Measurements from ENCODE around the gene LACC1.

The LACC1 gene

GRCh38 chr13:43894438-43894837 is 14.7 kb downstream of the LACC1 start:
- no peak for DNase-seq

DNA sequence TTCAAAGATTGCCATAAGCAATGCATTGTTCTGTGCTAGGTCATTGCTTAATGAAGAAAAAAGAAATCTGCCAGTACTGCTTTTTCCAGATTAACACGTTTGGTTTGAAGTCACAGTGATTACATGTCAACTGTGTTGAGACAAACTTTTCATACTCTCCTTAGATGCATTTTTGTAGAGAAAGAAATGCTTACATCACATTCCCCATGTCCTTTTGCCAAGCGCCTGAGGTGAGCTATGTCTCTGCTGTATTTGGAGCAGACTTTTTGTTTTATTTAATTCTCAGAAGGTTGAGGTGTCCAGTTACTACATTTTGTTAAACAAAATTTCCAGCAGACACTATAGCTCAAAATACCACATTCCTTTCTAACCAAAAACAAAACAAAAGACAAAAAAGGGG is 16.2 kb downstream of the LACC1 start:
- no peak for DNase-seq

DNA sequence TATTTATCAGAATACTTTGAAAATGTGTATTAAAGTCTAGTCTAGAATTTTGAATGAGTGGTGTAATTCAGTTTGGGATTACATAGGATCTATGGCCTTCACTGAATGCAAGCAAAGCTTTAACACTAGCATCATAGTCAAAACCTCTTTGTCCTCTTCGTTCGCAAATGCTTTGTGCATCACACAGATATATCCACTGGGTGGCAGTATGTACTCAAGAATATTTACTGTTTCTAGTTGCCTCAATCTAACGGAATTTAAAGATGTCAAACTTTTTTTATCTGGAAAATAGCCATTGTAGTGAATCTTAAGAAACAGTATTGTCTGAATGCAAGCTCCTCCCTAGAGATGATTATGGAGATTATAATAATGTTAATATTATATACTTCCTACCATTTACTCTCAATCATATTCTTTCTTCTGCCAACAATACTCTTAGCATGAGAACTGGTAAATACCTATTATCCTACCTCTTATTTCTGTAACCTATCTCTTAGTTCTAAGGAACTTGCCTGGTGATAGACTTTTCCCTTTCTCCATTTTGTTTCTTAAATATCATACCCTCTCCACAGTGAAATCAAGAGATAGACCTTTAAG is 25.8 kb downstream of the LACC1 start:
- DNase-seq = peak; percentile 53

DNA sequence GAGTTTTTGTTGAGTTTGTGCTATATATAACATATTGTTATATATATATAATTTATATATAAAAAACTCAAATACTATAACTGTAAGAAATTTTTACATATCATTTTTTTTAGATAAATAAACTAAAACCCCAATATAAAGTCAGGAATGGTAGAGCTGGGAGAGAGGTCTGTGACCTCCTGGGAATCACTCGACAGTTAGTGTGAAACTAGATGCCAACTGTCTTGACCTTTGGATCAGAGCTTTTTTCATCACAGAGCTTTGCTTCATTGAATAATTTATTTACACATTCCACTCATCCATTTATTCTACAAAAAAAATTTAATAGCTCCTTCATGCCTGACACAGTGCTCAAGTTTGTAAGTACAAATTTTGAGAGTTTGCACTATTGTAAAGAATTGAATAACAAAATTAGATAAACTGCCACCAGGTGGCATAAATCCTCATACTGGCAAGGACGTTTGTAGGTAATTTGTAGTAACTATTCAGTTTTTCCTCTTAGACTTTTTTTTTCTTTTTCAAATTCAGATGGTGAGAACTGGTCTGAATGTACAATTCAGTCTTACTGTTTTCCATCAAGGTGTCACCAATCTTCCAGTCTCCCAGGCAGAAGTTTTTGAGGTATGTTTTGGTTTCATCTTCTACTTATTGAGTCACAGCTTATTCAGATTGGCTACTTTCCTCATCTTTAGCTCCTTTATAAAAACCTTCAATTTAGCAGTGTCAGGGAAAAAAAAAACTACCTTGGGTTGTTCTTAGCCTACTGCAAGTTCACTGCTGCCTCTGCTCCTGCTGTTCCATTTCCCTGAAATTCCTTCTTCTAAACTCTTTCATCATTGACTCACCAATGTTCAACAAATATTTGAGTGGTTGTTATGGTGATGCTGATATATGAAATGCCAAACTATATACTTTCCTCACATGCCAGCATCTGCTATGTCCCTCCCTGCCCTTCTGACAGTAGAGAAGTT is 28.7 kb downstream of the LACC1 start:
- peak; percentile 27 for DNase-seq

GRCh38 chr13:43910856-43911255 is 31.2 kb downstream of the LACC1 start:
- DNase-seq = no peak

DNA sequence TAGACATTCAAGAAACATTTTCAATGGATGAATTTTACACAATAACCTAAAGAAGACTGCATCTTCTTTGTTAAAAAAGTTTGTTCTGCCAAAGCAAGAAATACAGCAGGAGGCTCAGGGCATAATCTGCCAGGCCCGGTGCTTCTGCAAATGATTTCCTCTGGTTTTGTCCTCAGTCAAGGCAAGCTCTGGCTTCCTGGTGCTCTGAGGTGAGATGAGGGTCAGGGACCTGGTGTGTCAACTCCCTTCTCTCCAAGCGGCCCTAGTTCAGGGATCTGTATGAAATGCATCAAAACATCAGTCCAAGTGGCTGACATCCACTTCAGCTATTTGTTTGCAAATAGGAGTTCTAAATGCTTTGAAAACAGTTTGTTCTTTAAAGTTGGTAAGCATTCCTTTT is 31.6 kb downstream of the LACC1 start:
- peak; percentile 73 for DNase-seq

- DNase-seq = no peak
Measured at GRCh38 chr13:43911871-43912270, 32.2 kb downstream of the LACC1 start.

DNA sequence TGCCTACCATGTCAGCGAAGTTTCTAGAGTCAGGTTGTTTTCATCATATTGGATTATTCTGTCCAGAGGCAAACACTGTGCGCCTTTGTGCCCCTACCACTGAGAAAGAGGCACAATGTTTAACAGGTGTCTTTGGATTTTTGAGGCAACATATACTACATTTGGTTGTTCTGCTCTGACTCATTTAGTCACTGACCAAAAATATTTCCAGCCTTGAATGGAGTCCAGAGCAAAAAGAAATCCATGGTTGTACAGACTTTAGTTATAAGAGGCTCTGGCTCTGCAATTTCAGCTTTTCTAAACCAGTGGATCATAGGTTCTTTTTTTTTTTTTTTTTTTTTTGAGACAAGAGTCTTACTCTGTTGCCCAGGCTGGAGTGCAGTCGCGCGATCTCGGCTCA is 35.7 kb downstream of the LACC1 start:
- DNase-seq = no peak

DNA sequence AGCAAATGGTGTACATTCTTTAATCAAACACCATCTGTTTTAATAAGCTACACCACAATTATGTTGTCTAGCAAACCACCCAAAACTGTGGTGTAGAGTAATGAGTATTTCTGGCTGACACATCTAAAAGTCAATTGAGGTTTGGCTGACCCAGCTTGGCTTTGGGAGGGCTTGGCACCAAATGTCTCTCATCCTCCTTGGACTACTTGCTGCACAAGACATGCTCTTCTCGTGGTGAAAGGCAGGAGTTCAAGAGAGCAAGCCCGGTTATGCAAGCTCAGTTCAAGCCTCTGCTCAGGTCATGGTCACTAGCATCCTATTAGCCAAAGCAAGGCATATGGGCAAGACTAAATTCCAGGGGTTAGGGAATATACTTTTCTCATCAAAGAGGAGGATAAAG is 37.1 kb downstream of the LACC1 start:
- no peak for DNase-seq

DNA sequence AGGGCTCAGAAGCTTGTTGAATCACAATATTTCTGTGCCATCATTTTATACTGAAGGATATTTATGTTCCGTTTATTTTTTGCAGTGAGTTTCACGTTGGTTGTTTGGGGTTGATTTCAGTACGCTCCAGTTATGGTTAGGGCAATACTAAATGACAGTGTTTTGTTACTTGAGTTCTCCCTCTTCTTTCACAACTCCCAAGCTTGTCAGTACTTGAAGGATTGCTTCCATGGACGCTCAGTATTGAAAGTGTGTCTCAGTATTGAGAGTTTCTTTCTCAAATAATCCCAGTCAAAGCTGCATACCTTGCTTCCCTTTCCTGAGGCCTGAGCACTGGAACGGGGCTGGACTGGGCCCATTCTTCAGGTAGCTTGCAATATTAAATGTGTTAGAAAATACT is 38.9 kb downstream of the LACC1 start:
- DNase-seq = no peak

DNA sequence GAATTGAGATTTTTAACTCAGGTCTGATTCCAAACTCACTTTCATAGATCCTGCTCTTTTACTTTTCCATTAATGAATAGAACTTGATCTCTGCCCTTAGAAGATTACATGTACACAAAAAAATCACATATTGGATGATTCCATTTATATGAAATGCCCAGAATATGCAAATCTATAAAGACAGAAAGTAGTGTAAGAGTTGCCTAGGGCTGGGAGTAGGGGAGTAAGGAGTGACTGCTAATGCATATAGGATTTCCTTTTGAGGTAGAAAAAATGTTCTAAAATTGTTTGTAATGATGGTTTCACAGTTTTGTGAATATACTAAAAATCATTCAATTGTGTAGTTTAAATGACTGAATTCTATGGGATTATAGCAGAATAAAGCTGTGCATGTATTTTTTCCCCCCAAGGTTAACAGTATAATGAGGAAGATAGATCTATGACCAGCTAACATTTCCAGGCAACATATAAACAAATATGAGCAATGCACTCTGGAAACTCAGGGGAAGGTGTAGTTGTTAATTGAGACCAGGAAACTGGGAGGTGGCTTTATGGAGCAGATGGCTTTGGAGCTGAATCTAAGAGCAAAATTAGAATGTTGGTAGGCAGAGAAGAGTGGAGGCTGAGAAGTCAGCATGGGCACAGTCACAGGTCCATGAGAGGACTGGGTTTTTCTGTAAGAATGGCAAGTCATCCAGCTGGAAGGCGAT is 41.4 kb downstream of the LACC1 start:
- DNase-seq = no peak

DNA sequence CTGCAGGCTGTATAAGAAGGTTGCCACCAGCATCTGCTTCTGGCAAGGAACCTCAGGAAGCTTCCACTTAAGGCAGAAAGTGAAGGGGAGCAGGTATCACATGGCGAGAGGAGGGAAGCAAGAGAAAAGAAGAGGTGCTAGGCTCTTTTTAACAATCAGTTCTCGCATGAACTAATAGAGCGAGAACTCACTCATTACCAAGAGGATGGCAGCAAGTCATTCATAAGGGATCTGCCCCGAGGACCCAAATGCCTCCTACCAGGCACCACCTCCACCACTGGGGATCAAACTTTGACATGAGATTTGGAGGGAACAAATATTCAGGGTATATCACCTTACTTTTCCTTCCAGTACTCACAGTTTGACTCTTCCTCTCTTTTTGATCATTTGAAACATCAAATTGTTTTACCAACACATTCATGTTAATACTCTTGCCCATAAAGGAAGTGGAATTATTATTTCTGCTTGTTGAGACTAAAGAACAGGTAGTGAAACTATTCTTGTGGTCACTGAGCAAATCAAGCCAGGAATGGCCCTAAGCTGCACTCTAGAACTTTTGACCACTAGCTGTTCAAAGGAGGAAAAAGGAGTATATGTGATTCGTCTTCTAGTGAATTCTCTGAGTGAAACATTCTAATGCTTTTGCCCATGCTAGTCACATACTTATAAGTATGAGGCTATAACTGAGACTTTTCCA is 45.0 kb downstream of the LACC1 start:
- DNase-seq = no peak

GRCh38 chr13:43929947-43930346 is 50.2 kb downstream of the LACC1 start:
- DNase-seq = no peak

GRCh38 chr13:43933378-43933777 is 53.7 kb downstream of the LACC1 start:
- DNase-seq = no peak

DNA sequence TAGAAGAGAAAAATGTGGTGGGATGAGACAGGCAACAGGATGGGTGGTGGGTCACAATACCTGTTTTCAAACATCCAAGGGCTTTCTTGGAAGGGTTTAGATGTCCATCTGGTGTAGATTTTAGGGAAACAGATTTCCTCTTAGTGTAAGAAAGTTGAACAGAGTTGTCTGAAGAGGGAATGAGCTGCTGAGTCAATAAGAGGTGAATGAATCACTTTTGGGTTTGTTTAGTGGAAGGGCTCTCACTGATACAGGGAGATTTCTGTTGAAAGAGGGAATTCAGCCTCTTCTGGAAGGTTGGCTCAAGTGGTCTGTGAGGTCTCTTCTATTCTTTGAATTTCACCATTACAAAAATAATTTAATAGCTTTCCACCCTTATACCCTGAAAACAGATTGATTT is 54.6 kb downstream of the LACC1 start:
- no peak for DNase-seq

GRCh38 chr13:43935878-43936277 is 56.2 kb downstream of the LACC1 start:
- DNase-seq = no peak

DNA sequence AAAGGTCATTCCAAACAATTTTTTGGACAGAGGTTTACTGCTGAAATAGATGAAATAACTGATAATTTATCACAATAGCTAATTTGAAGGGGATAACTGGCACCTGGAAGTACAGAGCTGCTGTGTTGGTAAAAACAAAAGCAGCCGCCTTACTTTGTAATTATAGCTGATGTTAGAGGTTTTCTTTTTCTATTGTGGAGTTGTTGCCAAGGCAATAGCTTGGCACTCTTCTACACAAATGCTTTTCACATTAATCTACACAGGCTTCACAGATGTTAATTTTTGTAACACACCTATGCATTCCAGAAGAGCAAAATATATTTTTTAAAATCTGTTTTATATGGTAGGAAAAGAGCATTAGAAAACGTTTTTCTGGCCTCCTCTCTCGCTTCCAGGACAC is 56.9 kb downstream of the LACC1 start:
- no peak for DNase-seq

GRCh38 chr13:43937839-43938238 is 58.1 kb downstream of the LACC1 start:
- DNase-seq = no peak

DNA sequence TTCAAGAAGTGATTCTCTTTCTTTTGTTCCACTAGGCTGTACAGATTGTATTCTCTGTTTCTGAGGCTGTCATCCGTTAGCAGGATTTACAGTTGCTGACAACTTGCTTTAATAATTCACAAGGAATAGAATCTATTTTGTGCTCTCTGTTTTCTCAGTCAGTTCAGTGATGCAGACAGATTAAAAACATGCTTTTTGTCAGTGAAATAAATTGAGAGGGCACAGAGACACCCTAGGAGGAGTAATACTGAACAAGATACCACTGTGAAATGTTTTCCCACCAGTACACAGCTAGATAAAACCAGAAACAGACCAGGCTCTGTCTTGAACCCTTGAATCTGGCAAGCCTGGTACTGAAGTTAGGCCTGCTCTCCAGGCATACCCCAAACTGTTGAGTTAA is 58.7 kb downstream of the LACC1 start:
- DNase-seq = no peak

DNA sequence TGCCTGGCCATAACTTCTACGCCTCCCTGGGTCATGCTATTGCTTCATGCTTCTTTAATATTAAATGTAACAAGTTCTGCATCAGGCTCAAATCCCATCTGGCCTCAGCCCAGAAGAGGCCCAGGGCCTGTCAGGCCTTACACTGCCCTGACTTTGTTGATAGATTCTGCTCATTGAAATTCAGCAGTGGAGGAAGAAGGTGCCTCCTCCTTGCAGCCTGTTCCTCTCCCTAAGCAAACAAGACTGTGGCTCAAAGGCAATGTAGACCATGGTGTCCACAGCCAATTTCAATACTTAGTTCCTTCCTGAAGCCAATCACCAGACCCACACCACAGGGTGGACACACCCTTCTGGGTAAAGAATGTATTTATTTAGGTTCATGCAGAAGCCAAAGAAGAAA is 59.4 kb downstream of the LACC1 start:
- DNase-seq = no peak

DNA sequence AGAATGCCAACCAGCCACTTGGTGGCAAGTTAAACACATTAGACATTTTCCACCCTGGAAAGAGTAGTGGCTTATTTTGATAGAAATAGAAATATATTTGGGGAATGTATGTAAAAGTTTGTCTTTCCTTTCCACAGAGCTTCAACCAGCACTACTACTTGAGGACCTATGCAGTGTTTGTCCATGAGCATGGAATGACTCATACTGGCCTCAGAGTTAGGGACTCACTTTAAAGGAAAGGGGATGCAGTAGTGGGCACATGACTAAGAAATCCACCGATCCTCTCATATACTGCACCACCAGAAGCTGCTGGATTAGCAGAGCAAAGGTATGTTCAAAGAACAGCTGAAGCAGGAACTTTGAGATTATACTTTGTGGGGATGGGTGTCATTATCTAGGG is 62.6 kb downstream of the LACC1 start:
- DNase-seq = no peak

Measured in GDM1 (cell line).